DOHH2 (cell line): ENCODE data around the gene TMEM176A.

ENCODE experiments used
- CTCF ChIP-seq: fragments of 200-600 bp; sonication (generic); IDR thresholded peaks from one replicate; pipeline ENCODE4 v1.5.1; 2014; ENCODE audit warnings: antibody characterized with exemption, mild to moderate bottlenecking, low read depth, low read length; ENCODE audit not compliant: poor library complexity, severe bottlenecking
- EZH2phosphoT487 ChIP-seq: fragments of 200-600 bp; sonication (generic); IDR thresholded peaks from 2 replicates; pipeline ENCODE4 v1.6.1; 2017; ENCODE audit warnings: borderline replicate concordance, mild to moderate bottlenecking, antibody characterized with exemption, low read length, moderate library complexity, mixed read lengths

GRCh38 chr7:150818971-150819370, 18.4 kb downstream of the TMEM176A start:
- TF ChIP-seq CTCF (no peak), EZH2phosphoT487 (no peak)
